DMS 273 (cell line): ENCODE results near the gene PERP.
"Not testable (repeated sequence)": the region's sequence is repeated elsewhere in the genome, so short reads cannot be mapped to it uniquely, and the experiment has no call there.

Source experiments
- DNase-seq: peaks from one replicate; lab custom pipeline; 2025; ENCODE audit not compliant: unreplicated experiment; lab: John Stamatoyannopoulos, UW

PERP gene

GRCh38 chr6:138107078-138107751, at the start of gene PERP:
TSS of gene PERP (minus strand) at chr6:138107419. CDS start at chr6:138107340, 79 bp downstream.
- DNase-seq: peak; percentile 83

GRCh38 chr6:138155443-138155842, 48.2 kb upstream of the PERP start:
- DNase-seq: peak; percentile 37

- DNase-seq: no peak
Measured at GRCh38 chr6:138146544-138146943, 39.3 kb upstream of the PERP start.

- DNase-seq: no peak
Measured at GRCh38 chr6:138145402-138145801, 38.2 kb upstream of the PERP start.

GRCh38 chr6:138142806-138143205, 35.6 kb upstream of the PERP start:
- no peak for DNase-seq

GRCh38 chr6:138129190-138129589, 22.0 kb upstream of the PERP start:
- DNase-seq: no peak

- DNase-seq: no peak
Measured at GRCh38 chr6:138128096-138128495, 20.9 kb upstream of the PERP start.

GRCh38 chr6:138124096-138124495, 16.9 kb upstream of the PERP start:
- DNase-seq: no peak

GRCh38 chr6:138119976-138120375, 12.8 kb upstream of the PERP start:
- DNase-seq: no peak

- DNase-seq: not testable (repeated sequence)
Measured at GRCh38 chr6:138119229-138119628, 12.0 kb upstream of the PERP start.

- no peak for DNase-seq
Measured at GRCh38 chr6:138117376-138117914, 10.2 kb upstream of the PERP start.

GRCh38 chr6:138116661-138116999, 9.4 kb upstream of the PERP start:
- DNase-seq: peak; percentile 6

GRCh38 chr6:138115877-138116660, 8.8 kb upstream of the PERP start:
- DNase-seq: peak; percentile 86

- DNase-seq: no peak
Measured at GRCh38 chr6:138115201-138115600, 8.0 kb upstream of the PERP start.

- no peak for DNase-seq
Measured at GRCh38 chr6:138113588-138114210, 6.5 kb upstream of the PERP start.

- DNase-seq: no peak
Measured at GRCh38 chr6:138110229-138110628, 3.0 kb upstream of the PERP start.

GRCh38 chr6:138109042-138109997, 2.1 kb upstream of the PERP start:
- DNase-seq: peak; percentile 86

GRCh38 chr6:138107752-138108592, 753 bp upstream of the PERP start:
- peak; percentile 53 for DNase-seq

- DNase-seq: no peak
Measured at GRCh38 chr6:138106665-138107077, 548 bp downstream of the PERP start.
